ENCODE measurements around the gene PDGFA.

PDGFA gene

DNA sequence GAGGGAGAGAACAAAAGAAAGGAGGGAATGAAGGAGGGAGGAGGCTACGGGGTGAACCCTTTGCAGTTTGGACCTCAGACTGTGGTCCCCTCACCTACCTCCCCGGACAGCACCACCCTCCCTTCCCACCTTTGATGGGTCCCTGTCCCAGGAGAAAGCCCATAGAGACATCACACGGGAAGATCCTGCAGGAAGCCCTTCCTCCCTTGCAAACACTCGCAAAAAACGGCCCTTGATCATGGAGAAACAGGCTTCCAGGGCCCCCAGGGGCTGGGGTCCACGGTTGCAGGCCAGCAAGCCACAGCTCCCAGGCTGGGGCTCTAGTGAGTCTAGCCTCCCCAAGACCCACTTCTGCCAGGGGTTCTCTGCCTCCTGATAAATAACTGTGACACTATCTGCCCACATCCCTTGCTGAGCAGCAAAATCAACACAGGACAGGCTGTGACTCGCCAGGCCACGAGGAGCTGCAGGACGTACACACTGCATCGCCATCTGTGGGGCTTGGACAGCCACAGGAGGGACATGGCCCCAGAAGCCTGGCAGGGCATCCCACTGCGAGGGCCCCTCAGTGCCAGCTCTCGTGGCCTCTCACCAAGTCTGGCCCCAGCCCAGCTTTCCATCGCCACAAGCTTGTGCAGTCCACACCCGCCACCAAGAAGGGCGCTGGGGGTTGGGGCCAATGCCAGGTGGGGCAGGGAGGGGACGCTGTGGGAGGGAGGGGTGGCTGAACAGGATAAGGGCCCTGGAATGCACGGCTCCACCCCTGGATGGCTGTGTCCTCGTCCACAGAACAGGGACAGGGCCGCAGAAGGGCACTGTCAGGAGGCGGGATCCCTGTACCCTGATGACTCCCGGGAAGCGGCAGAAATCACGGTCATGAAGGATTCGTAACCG is 34.2 kb downstream of the PDGFA start:
- DNase-seq: no peak

DNA sequence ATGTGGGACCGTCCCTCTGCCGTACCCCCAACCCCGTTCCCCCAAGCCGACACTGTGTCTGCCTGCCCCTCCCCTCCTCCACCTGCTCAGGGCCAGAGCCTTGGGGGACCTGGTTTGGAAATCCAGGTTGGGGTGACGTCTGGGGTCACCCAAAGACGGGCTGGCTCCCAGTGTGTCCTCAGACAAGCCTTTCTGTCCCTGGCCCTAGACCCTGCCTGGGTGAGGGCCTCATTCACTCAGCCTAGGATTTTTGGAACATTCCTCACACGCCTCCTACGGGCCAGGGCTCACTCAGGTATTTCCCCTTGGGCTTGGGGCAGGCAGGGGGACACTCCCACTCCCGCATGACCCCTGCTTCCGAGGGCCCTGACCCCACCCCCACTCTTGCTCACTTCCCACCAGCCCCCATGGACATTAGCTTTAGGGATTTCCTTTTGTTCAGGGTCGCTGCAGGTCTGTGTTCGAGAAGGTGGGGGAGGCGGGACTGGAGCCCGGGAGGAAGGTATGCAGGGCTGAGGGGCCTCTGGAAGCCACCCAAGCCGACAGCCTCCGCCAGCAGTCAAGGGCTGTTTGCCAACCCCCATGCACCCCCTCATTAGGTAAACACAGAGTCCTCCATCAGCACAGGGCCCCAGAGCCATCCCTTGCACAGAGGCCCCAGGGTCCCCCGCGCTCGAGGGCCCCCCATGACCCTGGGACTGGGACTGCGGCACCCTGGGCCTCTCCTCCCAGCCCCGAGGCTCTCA is 35.1 kb downstream of the PDGFA start:
- DNase-seq: no peak

DNA sequence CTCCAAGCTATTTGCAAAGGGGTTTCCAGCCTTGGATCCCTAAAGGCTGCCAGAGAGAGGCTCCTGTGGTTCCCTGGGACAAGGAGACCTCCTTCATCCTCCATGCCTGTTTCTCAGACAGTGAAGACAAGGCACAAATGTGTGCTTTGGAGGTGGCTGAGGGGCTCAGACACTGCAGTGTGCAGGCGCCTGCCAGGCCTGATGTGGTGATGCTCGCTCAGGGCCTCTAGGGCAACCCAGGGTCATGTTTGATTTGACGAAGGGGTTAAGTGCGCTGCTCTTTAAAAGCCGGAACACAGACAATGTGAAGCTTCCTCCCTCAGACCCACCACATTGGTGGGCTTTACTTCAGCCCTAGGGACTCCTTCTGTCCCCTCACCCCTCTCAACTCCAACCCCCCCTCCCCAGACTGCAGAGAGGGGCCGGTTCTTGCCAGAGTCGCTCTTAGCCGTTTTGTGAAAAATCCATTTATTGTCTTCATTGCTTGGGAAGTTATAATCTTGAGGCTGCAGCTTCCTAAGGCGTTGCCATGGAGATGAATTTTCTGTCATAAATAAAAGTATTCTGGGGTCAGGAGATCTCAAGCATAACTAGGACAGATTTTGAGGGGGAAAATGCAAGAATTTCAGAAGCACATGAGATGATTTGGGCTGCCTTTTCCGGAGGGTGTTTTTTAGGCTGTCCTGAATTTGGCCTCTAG is 35.8 kb downstream of the PDGFA start:
- no peak for DNase-seq

DNA sequence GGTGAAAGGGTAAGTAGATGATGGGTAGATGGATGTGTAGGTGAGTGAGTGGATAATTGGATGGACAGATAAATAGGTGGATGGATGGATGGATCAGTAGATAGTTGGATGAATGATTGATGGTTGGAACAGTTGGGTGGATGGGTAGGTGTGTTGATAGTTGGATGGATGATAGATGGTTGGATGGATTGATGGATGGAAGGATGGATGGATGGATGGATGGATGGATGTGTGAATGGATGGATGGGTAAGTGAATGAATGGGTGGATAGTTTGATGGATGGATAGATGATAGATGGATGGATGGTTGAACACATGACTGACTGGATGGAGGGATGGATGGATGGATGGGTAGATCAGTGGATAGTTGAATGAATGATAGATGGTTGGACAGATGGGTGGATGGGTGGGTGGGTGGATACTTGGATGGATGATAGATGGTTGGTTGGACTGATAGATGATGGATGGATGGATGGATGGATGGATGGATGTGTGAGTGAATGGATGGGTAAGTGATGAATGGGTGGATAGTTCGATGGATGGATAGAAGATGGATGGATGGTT is 37.0 kb downstream of the PDGFA start:
- no peak for DNase-seq

DNA sequence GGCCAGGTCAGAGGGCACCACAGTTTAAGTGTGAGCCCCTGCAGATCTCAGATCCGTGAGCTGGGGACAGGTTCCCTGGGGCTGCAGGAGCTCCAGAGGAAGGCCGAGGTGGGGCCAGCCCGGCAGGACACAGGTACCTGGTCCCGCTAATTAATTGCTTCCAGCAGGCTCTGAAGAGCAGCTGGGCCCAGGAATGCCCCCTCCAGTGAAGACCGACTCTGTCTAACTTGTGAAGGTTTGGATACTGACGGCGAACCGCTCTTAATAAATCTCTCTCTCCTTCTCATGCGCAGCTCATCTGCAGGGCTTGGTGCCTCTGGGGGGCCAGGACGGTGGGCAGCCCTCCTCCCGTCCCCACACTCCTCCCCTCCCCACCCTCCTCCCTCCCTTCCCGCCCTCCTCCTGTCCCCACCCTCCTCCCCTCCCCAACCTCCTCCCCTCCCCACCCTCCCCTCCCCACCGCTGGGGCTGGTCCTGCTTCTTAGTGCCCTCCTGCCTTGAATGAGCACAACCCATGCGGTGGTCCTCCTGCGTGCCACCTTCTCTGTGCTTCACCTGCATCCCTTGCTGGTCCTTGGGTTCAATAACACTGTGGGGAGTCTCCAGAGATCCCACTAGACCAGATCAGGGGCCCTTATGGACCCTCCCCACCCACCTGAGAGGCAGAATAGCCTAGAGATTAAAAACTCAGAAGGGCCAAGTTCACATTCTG is 38.3 kb downstream of the PDGFA start:
- no peak for DNase-seq

DNA sequence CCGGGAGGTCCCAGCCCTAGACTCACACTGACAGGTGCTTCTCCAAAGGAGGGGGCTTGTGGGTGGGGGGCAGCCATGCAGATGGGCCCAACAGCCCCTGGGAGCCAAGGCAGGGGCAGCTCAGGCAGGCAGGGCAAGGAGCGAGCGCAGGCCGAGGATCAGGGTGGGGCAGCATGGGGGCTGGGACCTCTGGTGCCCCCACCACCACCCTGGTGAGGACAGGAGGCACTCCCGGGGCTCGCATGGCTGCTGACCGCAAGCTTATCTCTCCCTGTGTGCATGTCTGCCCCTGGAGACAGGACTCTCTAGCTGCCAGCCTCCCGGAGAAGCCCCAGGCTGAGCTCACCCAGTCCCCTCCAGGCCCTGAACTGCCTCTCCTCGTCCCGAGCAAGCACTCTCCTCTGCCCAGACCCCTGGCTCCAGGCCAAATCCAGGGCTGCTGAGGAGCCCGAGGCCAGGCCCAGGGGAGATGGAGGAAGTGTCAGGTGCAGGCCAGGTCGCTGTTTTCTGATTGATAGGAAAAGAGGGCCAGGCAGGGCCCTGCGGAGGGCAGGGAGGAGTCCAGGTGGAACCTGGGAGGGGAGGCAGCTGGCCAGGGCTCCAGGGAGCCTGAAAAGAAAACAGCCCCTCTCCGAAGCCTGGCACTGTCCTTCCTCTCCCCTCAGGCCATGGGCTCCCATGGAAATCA is 39.0 kb downstream of the PDGFA start:
- no peak for DNase-seq

DNA sequence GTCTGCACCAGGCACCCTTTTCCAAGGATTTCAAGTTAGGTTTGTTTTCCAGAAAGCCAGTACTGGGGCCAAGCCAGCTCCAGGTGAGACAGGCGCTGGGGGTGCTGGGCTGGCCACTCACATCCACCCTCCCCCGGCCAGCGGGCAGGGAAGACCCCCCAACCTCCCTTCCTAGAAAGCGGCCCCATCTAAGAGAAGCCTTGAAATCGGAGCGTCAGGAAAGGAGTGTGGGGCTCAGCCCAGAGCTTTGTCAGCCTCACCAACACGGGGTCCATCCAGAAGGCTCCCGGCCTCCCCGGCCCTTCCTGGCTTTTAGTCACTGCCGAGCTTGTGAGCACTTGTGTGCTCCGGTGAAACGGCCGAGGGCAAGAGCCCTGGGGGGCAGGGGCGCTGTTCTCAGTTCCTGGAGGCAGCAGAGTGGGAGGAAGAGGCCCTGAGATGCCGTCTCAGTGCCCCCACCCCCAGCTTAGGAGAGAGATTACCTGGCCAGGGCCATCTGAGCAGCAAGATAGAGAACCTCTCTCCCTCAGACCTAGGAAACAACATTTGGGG is 39.6 kb downstream of the PDGFA start:
- no peak for DNase-seq

DNA sequence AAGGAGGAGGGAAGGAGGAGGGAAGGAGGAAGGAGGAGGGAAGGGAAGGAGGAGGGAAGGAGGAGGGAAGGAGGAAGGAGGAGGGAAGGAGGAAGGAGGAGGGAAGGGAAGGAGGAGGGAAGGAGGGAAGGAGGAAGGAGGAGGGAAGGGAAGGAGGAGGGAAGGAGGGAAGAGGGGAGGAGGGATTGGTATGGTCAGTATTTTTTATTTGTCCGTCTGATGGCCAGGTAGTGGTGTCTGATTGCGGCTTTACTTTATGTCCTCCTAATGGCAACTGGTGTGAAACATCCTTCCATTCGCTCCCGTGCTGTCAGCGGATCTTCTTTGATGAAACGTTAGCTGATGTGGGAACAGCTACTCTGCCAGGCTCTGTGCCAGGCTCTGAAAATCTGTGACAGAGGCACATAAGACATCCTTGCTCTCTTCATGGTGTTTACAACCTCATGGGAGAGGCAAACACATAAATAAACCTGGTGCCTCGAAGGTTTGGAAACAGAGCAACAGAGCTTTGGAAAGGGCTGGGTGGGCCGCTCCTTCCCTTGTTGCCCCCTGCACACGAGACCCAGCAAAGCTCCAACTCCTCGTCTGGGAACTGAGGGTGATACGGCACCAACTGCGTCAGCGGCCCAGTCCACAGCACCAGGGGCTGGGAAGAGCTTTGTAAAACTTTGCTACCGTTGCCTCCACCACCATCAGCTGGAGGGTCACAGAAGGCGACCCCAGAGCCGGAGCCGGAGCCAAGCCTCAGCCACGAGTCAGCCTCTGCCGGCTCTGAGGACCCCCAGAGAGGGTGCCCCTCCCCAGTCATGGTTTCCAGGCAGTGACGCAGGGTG is 40.3 kb downstream of the PDGFA start:
- DNase-seq: no peak

DNA sequence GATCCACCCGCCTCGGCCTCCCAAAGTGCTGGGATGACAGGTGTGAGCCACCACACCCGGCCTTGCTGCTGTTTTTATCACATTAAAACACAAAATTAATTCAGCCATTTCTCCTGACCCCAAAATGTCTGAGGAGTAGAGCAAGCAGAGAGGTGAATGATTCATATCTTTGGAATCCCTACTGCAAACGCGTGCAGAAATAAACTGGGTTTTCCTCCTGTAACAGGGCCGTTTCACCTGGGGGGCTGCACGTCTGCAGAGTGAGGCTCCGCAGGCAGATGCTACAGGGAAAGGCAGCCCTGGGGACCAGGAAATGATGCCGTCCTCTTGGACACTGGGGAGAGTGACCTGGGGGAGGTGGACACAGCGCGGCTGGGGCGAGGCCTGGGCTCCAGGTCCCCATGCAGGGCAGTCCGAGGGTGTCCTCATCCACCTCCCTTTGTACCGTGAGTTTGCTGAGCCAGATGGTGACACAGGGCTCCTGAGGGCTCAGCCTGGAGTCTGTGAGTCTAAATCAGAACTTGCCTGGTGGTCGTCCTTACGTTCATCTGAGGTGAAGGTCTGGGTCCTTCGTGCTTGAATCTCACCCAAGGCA is 41.9 kb downstream of the PDGFA start:
- no peak for DNase-seq

DNA sequence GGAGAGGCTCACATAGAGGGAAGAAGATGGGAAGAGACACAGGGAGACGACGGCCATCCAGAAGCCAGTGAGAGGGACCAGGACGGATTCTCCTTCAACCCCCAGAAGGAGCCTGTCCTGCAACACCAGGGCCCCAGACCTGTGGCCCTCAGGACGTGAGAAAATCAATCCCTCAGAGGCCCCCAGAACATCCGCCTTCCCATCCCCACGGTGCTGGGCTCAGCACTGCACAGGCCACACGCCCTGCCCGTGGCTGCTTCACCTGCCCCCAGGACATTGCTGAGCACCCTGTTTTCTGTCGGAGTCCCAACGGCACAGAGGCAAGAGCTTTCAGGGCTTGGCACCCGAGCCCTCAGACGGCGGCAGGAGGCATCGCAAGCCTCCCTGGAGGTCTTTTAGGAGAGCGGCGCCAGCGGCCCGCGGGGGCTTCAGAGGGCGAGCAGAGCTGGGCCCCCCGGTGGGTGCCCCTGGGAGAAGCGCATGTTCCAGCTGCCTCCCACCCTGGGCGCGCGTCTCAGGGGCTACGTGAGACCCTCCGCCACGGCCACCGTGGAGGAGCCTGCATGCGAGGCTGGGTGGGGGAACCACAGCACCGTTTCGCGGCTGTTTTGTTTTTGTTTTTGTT is 42.8 kb downstream of the PDGFA start:
- DNase-seq: no peak

DNA sequence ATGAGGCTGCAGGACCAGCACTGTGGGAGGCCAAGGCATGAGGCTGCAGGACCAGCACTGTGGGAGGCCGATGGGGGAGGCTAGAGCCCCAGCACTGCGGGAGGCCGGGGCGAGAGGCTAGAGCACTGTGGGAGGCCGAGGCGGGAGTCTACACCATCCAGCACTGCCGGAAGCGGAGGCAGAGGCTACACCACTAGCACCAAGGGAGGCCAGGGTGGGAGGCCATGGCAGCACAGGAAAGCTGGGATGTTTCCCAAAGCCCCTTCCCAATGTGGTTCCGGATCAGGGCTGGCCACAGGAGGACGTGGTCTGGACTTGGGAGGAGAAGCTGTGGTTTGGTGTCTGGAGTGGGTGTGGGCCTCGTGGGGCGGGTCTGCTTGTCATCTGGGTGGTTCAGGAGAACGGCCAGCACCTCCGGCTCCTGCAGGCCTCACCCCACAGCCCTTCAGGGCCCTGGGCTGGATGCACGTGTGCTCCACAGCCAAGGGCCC is 43.6 kb downstream of the PDGFA start:
- no peak for DNase-seq

DNA sequence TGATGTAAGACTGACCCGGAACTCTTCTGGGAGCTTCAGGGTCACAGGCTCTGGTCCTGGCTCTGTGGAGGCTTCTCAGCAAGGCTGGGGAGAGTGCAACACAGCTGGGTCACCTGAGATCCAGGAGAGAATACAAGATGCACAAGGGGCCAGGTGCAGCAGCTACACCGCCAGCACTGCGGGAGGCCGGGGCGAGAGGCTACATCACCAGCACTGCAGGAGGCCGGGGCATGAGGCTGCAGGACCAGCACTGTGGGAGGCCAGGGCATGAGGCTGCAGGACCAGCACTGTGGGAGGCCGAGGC is 44.3 kb downstream of the PDGFA start:
- no peak for DNase-seq

DNA sequence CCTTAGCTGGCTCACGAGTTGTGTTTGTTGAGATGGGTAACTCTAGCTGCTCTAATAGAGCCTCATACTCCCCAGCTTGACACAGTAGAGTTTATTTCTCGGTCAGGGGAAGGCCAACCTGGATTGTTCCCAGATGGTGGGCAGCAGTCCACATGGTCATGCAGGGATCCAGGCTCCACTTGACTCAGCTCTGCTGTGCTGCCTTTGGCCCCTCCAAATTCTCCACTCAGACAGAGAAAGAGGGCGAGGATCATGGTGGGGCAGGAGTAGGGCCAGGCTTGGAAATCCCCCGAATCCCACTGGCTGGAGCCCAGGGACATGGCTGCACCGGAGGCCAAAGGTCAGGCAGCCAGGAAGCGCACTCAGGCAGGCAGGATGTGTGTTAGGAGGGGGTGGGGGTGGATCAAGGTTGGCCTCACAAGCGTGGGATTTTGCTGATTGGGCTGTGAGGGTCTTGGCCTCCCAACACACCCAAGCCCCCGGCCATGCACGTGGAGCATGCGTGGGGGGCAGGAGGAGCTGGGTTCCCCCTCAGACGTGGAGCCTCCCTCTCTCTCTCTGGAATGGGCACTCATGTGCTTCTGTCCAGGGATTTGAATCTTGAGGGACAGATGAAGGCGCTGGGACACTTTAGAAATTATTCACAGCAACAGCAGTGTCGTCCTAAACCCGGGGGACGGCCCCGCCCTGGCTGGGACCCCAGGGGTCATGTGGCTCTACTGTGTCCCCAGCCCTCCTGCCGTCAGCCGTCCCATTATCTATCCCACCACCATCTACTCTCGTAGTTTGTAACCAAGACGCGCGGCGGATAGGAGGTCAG is 44.8 kb downstream of the PDGFA start:
- no peak for DNase-seq

DNA sequence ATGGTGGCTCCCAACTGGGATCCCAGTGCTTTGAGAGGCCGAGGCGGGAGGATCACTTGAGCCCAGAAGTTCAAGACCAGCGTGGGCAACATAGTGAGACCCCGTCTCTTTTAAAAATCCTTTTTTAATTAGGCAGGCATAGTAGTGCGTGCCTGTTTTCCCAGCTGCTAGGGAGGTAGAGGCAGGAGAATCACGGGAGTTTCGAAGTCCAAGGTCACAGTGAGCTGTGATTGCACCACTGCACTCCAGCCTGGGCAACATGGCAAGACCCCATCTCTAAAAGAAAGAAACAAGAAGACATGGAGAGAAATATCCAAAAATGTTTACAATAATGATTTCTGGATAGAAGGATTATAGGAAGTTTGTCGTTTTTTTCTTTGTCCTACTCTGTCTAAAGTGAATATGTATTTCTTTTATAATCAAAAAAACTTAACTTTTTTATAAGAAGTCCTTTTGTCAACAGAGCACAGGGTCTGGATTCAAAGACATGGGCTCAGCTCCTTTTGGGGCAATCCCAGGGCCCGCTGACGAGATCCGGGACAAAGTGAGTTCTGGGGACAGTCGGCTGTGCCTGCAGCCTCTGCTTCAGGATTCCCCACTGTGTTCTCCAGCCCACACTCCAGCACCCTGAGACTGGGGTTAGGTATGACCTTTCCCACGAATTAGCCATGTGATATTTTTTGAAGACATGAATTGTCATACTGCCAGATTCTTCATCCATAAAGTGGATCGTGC is 45.6 kb downstream of the PDGFA start:
- DNase-seq: no peak

DNA sequence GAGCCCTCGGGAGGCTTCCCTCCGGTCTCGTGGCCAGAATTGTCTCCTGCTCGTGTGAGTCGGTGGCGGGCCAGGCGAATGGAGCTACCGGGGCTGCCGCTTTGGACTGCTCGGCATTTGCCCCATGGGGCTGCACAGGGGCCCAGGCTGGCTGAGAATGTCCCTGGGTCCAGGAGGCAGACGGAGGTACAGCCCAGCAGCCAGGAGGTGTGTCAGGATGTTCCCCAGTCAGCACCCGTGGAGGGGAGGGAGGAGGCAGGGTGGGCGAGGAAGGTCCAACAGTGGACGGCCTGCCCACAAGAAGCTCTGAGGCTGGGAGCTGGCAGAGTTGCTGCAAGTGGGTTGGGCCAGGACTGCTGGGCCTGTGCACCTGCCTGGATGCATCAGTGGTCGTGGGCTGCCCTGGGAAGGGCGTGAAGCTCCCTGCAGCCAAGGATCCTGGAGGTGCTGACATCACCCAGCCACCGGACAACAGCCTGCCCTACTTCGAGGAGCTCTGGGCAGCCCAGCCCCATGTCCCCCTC is 46.4 kb downstream of the PDGFA start:
- DNase-seq: no peak

DNA sequence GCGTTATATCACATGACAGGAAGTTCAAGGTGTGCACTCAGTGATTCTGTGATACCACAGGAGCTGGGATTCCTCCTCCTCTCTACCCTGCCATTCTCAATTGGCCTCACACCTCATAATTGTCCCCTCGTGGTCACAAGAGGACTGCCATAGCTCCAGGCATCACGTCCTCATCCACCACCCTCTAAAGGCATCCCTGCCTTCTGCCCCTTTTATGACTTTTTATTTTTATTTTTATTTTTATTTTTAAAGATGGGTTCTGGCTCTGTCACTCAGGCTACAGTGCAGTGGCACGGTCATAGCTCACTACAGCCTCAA is 47.0 kb downstream of the PDGFA start:
- DNase-seq: no peak

DNA sequence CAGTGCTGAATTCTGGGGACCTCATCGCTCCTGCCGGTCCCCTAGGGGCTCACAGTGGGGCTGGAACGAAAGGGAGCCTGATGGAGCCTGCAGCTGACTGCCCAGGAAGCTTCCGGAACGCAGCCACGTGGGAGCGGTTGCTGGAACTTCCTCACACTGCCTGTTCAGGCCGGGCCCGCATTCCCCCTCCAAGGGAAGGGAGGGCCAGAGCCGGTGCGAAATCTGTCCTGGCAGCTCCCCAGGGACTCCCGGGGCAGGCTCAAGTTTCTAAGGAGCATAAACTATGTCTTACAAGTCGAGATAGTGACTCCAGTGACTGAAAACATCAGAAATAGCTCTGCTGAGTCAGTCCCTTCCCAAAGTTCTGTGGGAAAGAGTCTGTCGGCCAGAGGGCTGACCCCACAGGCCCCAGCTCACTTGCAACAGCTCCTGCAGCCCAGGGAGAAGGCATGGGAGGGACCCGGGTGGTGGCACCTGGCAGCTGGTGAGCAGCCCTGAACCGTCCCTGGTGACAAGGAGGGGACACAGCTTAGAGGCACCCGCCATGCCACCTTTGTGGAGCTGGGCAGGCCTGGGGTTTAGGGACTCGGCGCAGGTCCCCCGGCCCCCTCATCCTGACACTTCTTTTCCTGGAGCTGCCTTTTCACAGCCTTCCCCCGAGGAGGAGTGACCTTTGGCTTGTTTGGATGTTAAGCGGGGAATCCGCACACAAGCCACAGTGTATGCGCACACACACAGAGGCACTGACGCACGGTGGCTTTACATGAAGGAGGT is 47.6 kb downstream of the PDGFA start:
- no peak for DNase-seq

Measured in NCI-H774 (cell line).